Liver (tissue), 9 donors: ENCODE results near the gene KIF1A. TPM values are rescaled to one million over a fixed set of nuclear protein-coding genes. Genes with fewer than 3 reads are reported as not detected.

Experiments
- DNase-seq: peaks from one replicate; pipeline ENCODE4 v3.0.0-alpha.2; 2017; ENCODE audit warnings: low spot score
- H3K27ac ChIP-seq, 2 donors: one replicate each; pipeline ENCODE4 v1.7.0; 2013; ENCODE audit warnings: inconsistent platforms in 2 of 2, low read length in 2 of 2, control low read depth in 1 of 2, low read depth in 1 of 2, mild to moderate bottlenecking in 1 of 2
- H3K27me3 ChIP-seq, 4 donors: one replicate each; pipeline versions ENCODE4 v1.6.1 to v1.7.0; 2013; ENCODE audit warnings: low read length in 3 of 4, inconsistent platforms in 1 of 4, mild to moderate bottlenecking in 1 of 4, moderate library complexity in 1 of 4; ENCODE audit not compliant: control insufficient read depth in 4 of 4, insufficient read depth in 4 of 4
- H3K36me3 ChIP-seq, 4 donors: one replicate each; pipeline versions ENCODE4 v1.6.1 to v1.7.0; 2013; ENCODE audit warnings: low read length in 3 of 4, mild to moderate bottlenecking in 3 of 4, low read depth in 1 of 4, moderate library complexity in 1 of 4; ENCODE audit not compliant: control insufficient read depth in 4 of 4, insufficient read depth in 3 of 4
- H3K4me1 ChIP-seq, 4 donors: one replicate each; pipeline versions ENCODE4 v1.6.1 to v1.7.0; 2013; ENCODE audit warnings: low read length in 3 of 4, mild to moderate bottlenecking in 3 of 4, moderate library complexity in 1 of 4; ENCODE audit not compliant: control insufficient read depth in 4 of 4, insufficient read depth in 4 of 4
- H3K4me3 ChIP-seq, 3 donors: one replicate each; pipeline versions ENCODE4 v1.6.1 to v1.7.0; 2013; ENCODE audit warnings: low read length in 3 of 3, control low read depth in 1 of 3, low read depth in 1 of 3, mild to moderate bottlenecking in 1 of 3
- H3K9ac ChIP-seq, 2 donors: one replicate each; pipeline ENCODE4 v1.7.0; 2013; ENCODE audit warnings: low read length in 2 of 2, mild to moderate bottlenecking in 2 of 2, moderate library complexity in 2 of 2, control low read depth in 1 of 2, low read depth in 1 of 2
- H3K9me3 ChIP-seq, 4 donors: one replicate each; pipeline versions ENCODE4 v1.6.1 to v1.7.0; 2013; ENCODE audit warnings: low read length in 3 of 4; ENCODE audit not compliant: control insufficient read depth in 4 of 4
- ATF3 ChIP-seq: IDR thresholded peaks from 2 replicates; pipeline ENCODE4 v1.6.1; 2016; ENCODE audit warnings: antibody characterized with exemption
- CTCF ChIP-seq: fragments of 150-350 bp; IDR thresholded peaks from 2 replicates; pipeline ENCODE4 v1.5.1; 2017; ENCODE audit warnings: improper control_type of control experiment, low read depth, low read length; ENCODE audit not compliant: missing input control
- EGR1 ChIP-seq, 2 donors: IDR thresholded peaks; 2 replicates each; pipeline ENCODE4 v1.6.1; 2016 to 2018; ENCODE audit warnings: antibody characterized with exemption in 2 of 2, low read depth in 2 of 2
- FOXA1 ChIP-seq: IDR thresholded peaks from 2 replicates; pipeline ENCODE4 v1.6.1; 2016; ENCODE audit warnings: antibody characterized with exemption
- FOXA2 ChIP-seq: IDR thresholded peaks from 2 replicates; pipeline ENCODE4 v1.6.1; 2016; ENCODE audit warnings: antibody characterized with exemption
- GABPA ChIP-seq, 2 donors: IDR thresholded peaks in 1 of 2; conservative IDR thresholded peaks in 1 of 2; 2 replicates each; pipeline ENCODE4 v1.6.1; 2016; ENCODE audit warnings: antibody characterized with exemption in 2 of 2, mild to moderate bottlenecking in 1 of 2, moderate library complexity in 1 of 2
- HNF4A ChIP-seq, 2 donors: conservative IDR thresholded peaks; 2 replicates each; pipeline ENCODE4 v1.6.1; 2016; ENCODE audit warnings: antibody characterized with exemption in 2 of 2, mild to moderate bottlenecking in 2 of 2
- HNF4G ChIP-seq: IDR thresholded peaks from 2 replicates; pipeline ENCODE4 v1.6.1; 2016; ENCODE audit warnings: antibody characterized with exemption
- JUND ChIP-seq, 2 donors: IDR thresholded peaks; 2 replicates each; pipeline ENCODE4 v1.6.1; 2016; ENCODE audit warnings: antibody characterized with exemption in 2 of 2
- MAX ChIP-seq: IDR thresholded peaks from 2 replicates; pipeline ENCODE4 v1.6.1; 2016; ENCODE audit warnings: antibody characterized with exemption
- NR2F2 ChIP-seq: IDR thresholded peaks from 2 replicates; pipeline ENCODE4 v1.6.1; 2016; ENCODE audit warnings: antibody characterized with exemption
- RAD21 ChIP-seq, 2 donors: IDR thresholded peaks; 2 replicates each; pipeline ENCODE4 v1.6.1; 2016; ENCODE audit warnings: antibody characterized with exemption in 2 of 2, mild to moderate bottlenecking in 2 of 2
- RXRA ChIP-seq, 2 donors: IDR thresholded peaks; 2 replicates each; pipeline ENCODE4 v1.6.1; 2017 to 2018; ENCODE audit warnings: antibody characterized with exemption in 2 of 2, mild to moderate bottlenecking in 1 of 2
- SP1 ChIP-seq: IDR thresholded peaks from 2 replicates; pipeline ENCODE4 v1.6.1; 2018; ENCODE audit warnings: antibody characterized with exemption, mild to moderate bottlenecking
- YY1 ChIP-seq: IDR thresholded peaks from 2 replicates; pipeline ENCODE4 v1.6.1; 2016; ENCODE audit warnings: antibody characterized with exemption, mild to moderate bottlenecking
- WGBS: extraction: QIAGEN DNeasy Blood & Tissue Kit; methylation state at CpG from one replicate; pipeline ENCODE4 v1.1.7; 2013; 5-methylcytosine and 5-hydroxymethylcytosine counted together
- polyA plus RNA-seq, 2 donors: library from polyadenylated mRNA; stranded (reverse) in 1 of 2; unstranded in 1 of 2; fragments of 200-250 nt in 1 of 2; fragments of >200 nt in 1 of 2; fragmentation: Nextera tagmentation in 1 of 2; extraction: Ambion mirVana in 1 of 2; gene quantifications; one replicate each; pipeline versions ENCODE4 v1.2.1 to v1.2.3, GENCODE V29; 2013 to 2015
- total RNA-seq, 2 donors: library from RNA; depleted of rRNA; stranded (reverse); fragments of >200 nt; gene quantifications; one replicate each; pipeline ENCODE4 v1.2.3, GENCODE V29; 2014
- donor health status: healthy.
- donor health status: healthy.
- donor health status: healthy.
- donor health status: healthy.
- donor health status: healthy.

Gene KIF1A
- total and polyA plus RNA-seq, 4 donors = 0.03 to 0.21 (median 0.11) TPM

DNA sequence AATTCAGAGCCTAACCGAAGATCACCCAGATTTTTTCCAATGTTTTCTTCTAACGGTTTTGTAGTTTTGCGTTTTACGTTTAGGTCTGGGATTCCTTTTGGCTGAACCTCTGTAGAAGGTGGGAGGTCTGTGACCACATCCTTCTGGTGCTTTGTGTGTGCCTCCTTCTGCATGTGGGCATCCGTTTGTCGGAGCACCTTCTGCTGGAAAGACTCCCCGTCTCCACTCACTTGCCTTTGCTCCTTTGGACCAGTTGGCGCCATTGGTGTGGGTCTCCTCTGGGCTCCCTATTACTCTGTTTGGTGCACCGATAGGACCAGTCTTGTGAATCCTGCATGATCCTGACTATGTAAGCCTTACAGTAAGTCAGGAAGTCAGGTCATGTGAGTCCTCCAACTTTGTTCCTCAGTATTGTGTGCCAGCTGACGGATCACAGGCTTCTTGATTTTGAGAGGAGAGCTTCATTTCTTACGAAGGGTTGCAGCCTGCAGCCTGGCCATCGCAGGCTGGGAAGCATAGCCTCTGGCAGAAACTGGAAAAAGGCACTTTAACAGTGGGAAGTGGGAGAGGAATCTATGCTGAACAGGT is 114.7 kb downstream of the KIF1A start:
- Histone ChIP-seq H3K4me1 (no peaks in the 10 kb centered on the region), H3K9me3 (no peaks in the 10 kb centered on the region), H3K27ac (no peak overlapping the region), H3K4me3 (no peak overlapping the region), H3K27me3 (peaks cover 0 to 3% (median 0%) of the 10 kb centered on the region in 4 donors), H3K36me3 (no peaks in the 10 kb centered on the region), H3K9ac (no peak overlapping the region)
- WGBS = 76% methylated on average over 12 of the region's 12 CpGs
- TF ChIP-seq RAD21 (IDR thresholded peaks at IDR 0.05) = no peak
- TF ChIP-seq GABPA (IDR thresholded peaks at IDR 0.05 in 1 of 2, conservative IDR thresholded peaks at IDR 0.05 in 1 of 2) = no peak
- DNase-seq = no peak

DNA sequence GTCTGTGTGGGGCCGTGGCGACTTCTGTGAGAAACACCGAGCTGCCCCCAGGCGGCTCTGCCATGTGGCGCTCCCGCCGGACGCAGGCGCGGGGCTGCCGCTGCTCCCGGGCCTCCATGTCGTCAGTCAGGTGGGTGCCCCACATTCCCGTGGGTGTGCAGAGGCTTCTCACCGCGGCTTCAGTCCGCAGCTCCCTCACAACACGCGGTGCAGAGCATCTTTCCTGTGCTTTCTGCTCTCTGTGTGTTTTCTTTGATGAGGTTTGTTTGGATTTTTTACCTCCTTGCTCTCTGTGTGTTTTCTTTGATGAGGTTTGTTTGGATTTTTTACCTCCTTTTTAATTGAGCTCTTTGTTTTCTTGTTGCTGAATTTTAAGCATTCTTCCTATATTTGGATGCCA is 115.4 kb downstream of the KIF1A start:
- Histone ChIP-seq H3K27ac (no peak overlapping the region), H3K9me3 (no peaks in the 10 kb centered on the region), H3K36me3 (no peaks in the 10 kb centered on the region), H3K4me3 (no peak overlapping the region), H3K9ac (no peak overlapping the region), H3K4me1 (no peaks in the 10 kb centered on the region), H3K27me3 (peaks cover 0 to 3% (median 0%) of the 10 kb centered on the region in 4 donors)
- 68% methylated on average over 19 of the region's 19 CpGs for WGBS
- no peak for DNase-seq
- TF ChIP-seq HNF4A (conservative IDR thresholded peaks at IDR 0.05) (no peak), FOXA2 (no peak), NR2F2 (no peak), ATF3 (no peak), MAX (no peak), RXRA (IDR thresholded peaks at IDR 0.05) (no peak), RAD21 (IDR thresholded peaks at IDR 0.05) (no peak), EGR1 (IDR thresholded peaks at IDR 0.05; ENCODE audit: low read depth in 2 of 2) (no peak), CTCF (no peak)

DNA sequence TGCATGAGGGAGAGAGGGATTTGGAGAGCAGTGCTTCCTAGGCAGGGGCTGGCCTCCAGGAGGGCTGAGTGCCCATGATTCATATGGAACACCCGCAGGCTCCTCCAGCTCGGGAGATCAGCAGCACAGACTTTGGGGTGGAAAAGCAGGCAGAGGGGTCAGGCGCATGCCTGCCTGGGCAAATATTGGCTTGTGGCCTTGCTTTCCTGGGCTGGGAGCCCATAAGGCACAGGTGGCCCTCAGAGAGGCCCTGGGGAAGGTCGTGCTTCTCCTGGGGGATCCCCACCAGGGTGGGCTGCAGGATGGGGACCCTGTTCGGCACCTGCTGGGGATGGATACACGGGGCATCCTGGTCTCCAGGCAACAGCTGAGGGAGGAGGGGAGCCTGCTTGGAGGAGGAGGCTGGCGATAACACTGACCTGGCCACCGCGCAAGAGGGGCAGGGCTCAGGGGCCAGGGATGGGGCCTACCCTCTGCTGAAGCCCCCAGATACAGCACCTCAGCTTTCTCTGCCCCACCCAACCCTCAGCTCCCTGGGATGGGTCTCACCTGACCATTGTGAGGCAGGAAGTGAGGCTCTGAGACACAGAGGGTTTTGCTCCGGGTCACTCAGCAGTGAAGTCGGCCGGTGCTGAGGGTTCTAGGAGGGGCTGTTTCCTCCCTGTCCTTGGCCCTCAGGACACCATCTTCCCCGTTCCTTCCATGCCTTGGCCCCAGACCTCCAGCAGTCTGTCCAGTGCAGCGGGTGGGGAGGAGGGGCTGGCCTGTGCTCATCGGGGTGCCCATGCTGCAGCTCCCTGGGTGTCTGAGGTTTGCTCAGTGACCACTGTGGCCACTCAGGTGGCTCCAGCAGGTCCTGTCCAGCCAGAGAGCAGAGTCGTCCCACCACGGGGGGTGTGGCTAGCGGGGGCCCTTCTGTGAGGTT is 116.3 kb downstream of the KIF1A start:
- no peak overlapping the region for H3K4me3 ChIP-seq
- no peaks in the 10 kb centered on the region for H3K36me3 ChIP-seq
- DNase-seq = no peak
- TF ChIP-seq FOXA1 (no peak), MAX (no peak), GABPA (IDR thresholded peaks at IDR 0.05 in 1 of 2, conservative IDR thresholded peaks at IDR 0.05 in 1 of 2) (no peak), NR2F2 (no peak), RXRA (IDR thresholded peaks at IDR 0.05) (no peak), JUND (IDR thresholded peaks at IDR 0.05) (no peak), SP1 (no peak), FOXA2 (no peak), YY1 (no peak), RAD21 (IDR thresholded peaks at IDR 0.05) (no peak), ATF3 (no peak), EGR1 (IDR thresholded peaks at IDR 0.05; ENCODE audit: low read depth in 2 of 2) (no peak), HNF4G (no peak), CTCF (no peak)
- no peaks in the 10 kb centered on the region for H3K4me1 ChIP-seq
- H3K27me3 ChIP-seq = peaks cover 0 to 3% (median 0%) of the 10 kb centered on the region in 4 donors
- WGBS = 61% methylated on average over 18 of the region's 18 CpGs
- no peak overlapping the region for H3K27ac ChIP-seq
- no peaks in the 10 kb centered on the region for H3K9me3 ChIP-seq
- H3K9ac ChIP-seq = no peak overlapping the region
